Activated naive CD8-positive, alpha-beta T cell treated with anti-CD3 and anti-CD28 coated beads for 36 hours (primary cell): ENCODE data around the gene MBD3L4. TPM values are rescaled to one million over a fixed set of nuclear protein-coding genes. Genes with fewer than 3 reads are reported as not detected.

Experiments used
- DNase-seq: peaks from one replicate; pipeline ENCODE4 v3.0.0; 2021
- H3K27ac Mint-ChIP-seq: one replicate; pipeline ENCODE4 v1.8.0; 2022; ENCODE audit warnings: mild to moderate bottlenecking, moderate library complexity, mixed read lengths
- H3K27me3 Mint-ChIP-seq: one replicate; pipeline ENCODE4 v1.8.0; 2022; ENCODE audit warnings: mild to moderate bottlenecking, mixed read lengths
- H3K36me3 Mint-ChIP-seq: one replicate; pipeline ENCODE4 v1.8.0; 2021; ENCODE audit warnings: mild to moderate bottlenecking, mixed read lengths
- H3K4me1 Mint-ChIP-seq: one replicate; pipeline ENCODE4 v1.8.0; 2021; ENCODE audit warnings: mixed read lengths
- H3K4me3 Mint-ChIP-seq: one replicate; pipeline ENCODE4 v1.8.0; 2022; ENCODE audit warnings: mild to moderate bottlenecking, moderate library complexity, mixed read lengths
- H3K9me3 Mint-ChIP-seq: one replicate; pipeline ENCODE4 v1.8.0; 2022; ENCODE audit warnings: mixed read lengths
- total RNA-seq, 2 experiments: library from RNA; stranded (reverse); gene quantifications; one replicate each; pipeline ENCODE4 v1.2.3, GENCODE V29; 2021

MBD3L4 gene
- total RNA-seq, 2 experiments from 2014 or later: not detected

- Mint-ChIP-seq H3K27ac (no peak overlapping the region), H3K36me3 (no peaks in the 10 kb centered on the region), H3K27me3 (no peaks in the 10 kb centered on the region), H3K4me3 (no peak overlapping the region), H3K9me3 (peaks cover 6% of the 10 kb centered on the region), H3K4me1 (peaks cover 39% of the 10 kb centered on the region)
- DNase-seq: no peak
Observed at GRCh38 chr19:7007859-7008258, 32.1 kb downstream of the MBD3L4 start.

GRCh38 chr19:7006135-7006704 lies 33.8 kb downstream of the MBD3L4 start:
- DNase-seq: no peak
- H3K9me3 Mint-ChIP-seq: peaks cover 4% of the 10 kb centered on the region
- H3K27me3 Mint-ChIP-seq: no peaks in the 10 kb centered on the region
- H3K27ac Mint-ChIP-seq: no peak overlapping the region
- no peaks in the 10 kb centered on the region for H3K36me3 Mint-ChIP-seq
- no peak overlapping the region for H3K4me3 Mint-ChIP-seq
- H3K4me1 Mint-ChIP-seq: peaks cover 36% of the 10 kb centered on the region

GRCh38 chr19:7004313-7004931 lies 35.6 kb downstream of the MBD3L4 start:
- Mint-ChIP-seq H3K4me1 (peaks cover 23% of the 10 kb centered on the region), H3K9me3 (peaks cover 2% of the 10 kb centered on the region), H3K4me3 (no peak overlapping the region), H3K27ac (no peak overlapping the region), H3K27me3 (no peaks in the 10 kb centered on the region), H3K36me3 (no peaks in the 10 kb centered on the region)
- peak; percentile 14 for DNase-seq

- Mint-ChIP-seq H3K4me1 (peaks cover 10% of the 10 kb centered on the region), H3K9me3 (peaks cover 2% of the 10 kb centered on the region), H3K36me3 (no peaks in the 10 kb centered on the region), H3K27me3 (no peaks in the 10 kb centered on the region), H3K27ac (no peak overlapping the region), H3K4me3 (no peak overlapping the region)
- DNase-seq: no peak
Observed at GRCh38 chr19:7000816-7001215, 39.2 kb downstream of the MBD3L4 start.

- Mint-ChIP-seq H3K27me3 (no peaks in the 10 kb centered on the region), H3K4me3 (no peak overlapping the region), H3K36me3 (peaks cover 2% of the 10 kb centered on the region), H3K9me3 (peaks cover 4% of the 10 kb centered on the region), H3K27ac (no peak overlapping the region), H3K4me1 (peaks cover 10% of the 10 kb centered on the region)
- no peak for DNase-seq
Observed at GRCh38 chr19:7000333-7000732, 39.6 kb downstream of the MBD3L4 start.

GRCh38 chr19:6999933-7000332 lies 40.0 kb downstream of the MBD3L4 start:
- H3K36me3 Mint-ChIP-seq: peaks cover 5% of the 10 kb centered on the region
- no peak overlapping the region for H3K27ac Mint-ChIP-seq
- DNase-seq: no peak
- H3K4me3 Mint-ChIP-seq: no peak overlapping the region
- H3K4me1 Mint-ChIP-seq: peaks cover 10% of the 10 kb centered on the region
- peaks cover 8% of the 10 kb centered on the region for H3K9me3 Mint-ChIP-seq
- H3K27me3 Mint-ChIP-seq: no peaks in the 10 kb centered on the region

GRCh38 chr19:6997679-6998445 lies 42.1 kb downstream of the MBD3L4 start:
- Mint-ChIP-seq H3K27ac (no peak overlapping the region), H3K4me3 (no peak overlapping the region), H3K36me3 (peaks cover 5% of the 10 kb centered on the region), H3K27me3 (no peaks in the 10 kb centered on the region), H3K4me1 (peaks cover 4% of the 10 kb centered on the region), H3K9me3 (peaks cover 10% of the 10 kb centered on the region)
- DNase-seq: no peak

GRCh38 chr19:6996810-6997209 lies 43.2 kb downstream of the MBD3L4 start:
- no peak overlapping the region for H3K4me3 Mint-ChIP-seq

GRCh38 chr19:6995054-6995453 lies 44.9 kb downstream of the MBD3L4 start:
- DNase-seq: no peak
- H3K4me3 Mint-ChIP-seq: no peak overlapping the region
- peaks cover 4% of the 10 kb centered on the region for H3K4me1 Mint-ChIP-seq
- H3K27me3 Mint-ChIP-seq: no peaks in the 10 kb centered on the region
- H3K9me3 Mint-ChIP-seq: peaks cover 10% of the 10 kb centered on the region
- H3K27ac Mint-ChIP-seq: no peak overlapping the region
- H3K36me3 Mint-ChIP-seq: peaks cover 5% of the 10 kb centered on the region

More at GRCh38 chr19:6996810-6997209, 43.2 kb downstream of the MBD3L4 start:
- Mint-ChIP-seq H3K27ac (no peak overlapping the region), H3K36me3 (peaks cover 5% of the 10 kb centered on the region), H3K9me3 (peaks cover 10% of the 10 kb centered on the region), H3K27me3 (no peaks in the 10 kb centered on the region), H3K4me1 (peaks cover 4% of the 10 kb centered on the region)
- DNase-seq: no peak

GRCh38 chr19:6988257-6988656 lies 51.7 kb downstream of the MBD3L4 start:
- no peaks in the 10 kb centered on the region for H3K4me1 Mint-ChIP-seq
- DNase-seq: no peak
- peaks cover 2% of the 10 kb centered on the region for H3K36me3 Mint-ChIP-seq
- H3K9me3 Mint-ChIP-seq: peaks cover 24% of the 10 kb centered on the region
- no peak overlapping the region for H3K27ac Mint-ChIP-seq
- no peak overlapping the region for H3K4me3 Mint-ChIP-seq
- H3K27me3 Mint-ChIP-seq: no peaks in the 10 kb centered on the region

GRCh38 chr19:6987850-6988249 lies 52.1 kb downstream of the MBD3L4 start:
- Mint-ChIP-seq H3K36me3 (peaks cover 2% of the 10 kb centered on the region), H3K9me3 (peaks cover 27% of the 10 kb centered on the region), H3K27ac (no peak overlapping the region), H3K4me3 (no peak overlapping the region), H3K4me1 (no peaks in the 10 kb centered on the region), H3K27me3 (no peaks in the 10 kb centered on the region)
- no peak for DNase-seq

Other genes with a start within 250 kb of the MBD3L4 start
- gene ADGRE1, start 152.6 kb downstream of the MBD3L4 start, total RNA-seq: 1 to 10 TPM in 1 of 2 experiments, under 1 TPM in 1; 0.88 to 1.3 TPM
- not detected for gene MBD3L2B, start 18.7 kb downstream of the MBD3L4 start, total RNA-seq
- not detected for gene MBD3L5, start 9.6 kb downstream of the MBD3L4 start, total RNA-seq
- gene MBD3L2, start 9.1 kb upstream of the MBD3L4 start, total RNA-seq: not detected
- gene MBD3L3, start 18.5 kb upstream of the MBD3L4 start, total RNA-seq: not detected
- gene ZNF557, start 29.5 kb upstream of the MBD3L4 start, total RNA-seq: 10 to 100 TPM; 10.5 to 11.6 TPM